ENCODE data around the gene TRIB2.

- TF ChIP-seq CTCF (IDR thresholded peaks at IDR 0.05) = no peak
- no peak for TF ChIP-seq POLR2AphosphoS5 (IDR thresholded peaks at IDR 0.05)
These were observed 21.6 kb upstream of the TRIB2 start for GRCh38 chr2:12694990-12695774.

All from upper lobe of left lung (tissue), 4 donors.